Endometrium (tissue), 2 donors: ENCODE data around the gene RPGR.

Experiments used
- FAIRE-seq: peaks from 2 replicates; lab custom pipeline; 2012; peaks lifted over from hg19 to GRCh38; lab: Jason Lieb, UNC
- donor health status: control.
- donor health status: control.

Gene RPGR

DNA sequence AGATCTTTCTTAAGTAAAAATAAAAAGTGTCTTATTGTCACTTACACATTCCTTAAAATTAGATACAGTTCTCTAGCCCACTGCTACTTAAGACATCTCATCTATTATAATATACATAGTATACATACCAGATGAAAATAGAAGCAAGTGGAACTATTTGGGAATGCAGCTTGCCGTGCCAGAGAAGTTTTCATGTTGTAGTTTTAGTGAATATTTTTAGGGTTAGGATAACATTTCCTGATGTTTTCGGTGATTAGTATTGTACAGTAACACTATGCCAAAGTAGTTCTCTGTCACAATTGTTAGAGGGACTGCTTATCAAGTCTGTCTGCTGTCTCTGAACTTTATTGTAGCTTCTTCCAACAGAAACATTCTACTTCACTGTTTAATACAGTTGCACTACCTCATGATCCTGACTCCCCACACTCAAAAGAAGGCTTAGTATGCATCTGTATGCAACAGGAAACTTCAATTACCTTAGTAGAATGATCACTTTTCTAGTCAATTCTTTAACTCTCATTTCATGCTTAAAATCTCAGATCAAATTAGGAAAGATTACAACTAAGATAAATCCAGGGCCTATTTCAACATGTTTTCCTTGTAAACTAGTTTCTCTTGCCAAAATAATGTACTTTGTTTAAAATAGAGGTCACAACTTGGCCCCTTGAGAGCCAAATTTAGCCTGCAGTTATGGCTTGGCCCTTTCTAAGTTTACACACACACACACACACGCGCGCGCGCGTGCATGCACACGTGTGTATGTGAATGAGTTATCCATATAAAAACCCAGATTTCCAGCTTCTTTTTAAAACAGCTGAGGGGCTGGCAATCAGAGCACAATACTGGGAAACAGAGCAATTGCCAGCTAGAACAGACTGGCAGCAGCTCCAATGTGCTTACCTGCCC lies 64.3 kb downstream of the RPGR start:
- no peak for FAIRE-seq

DNA sequence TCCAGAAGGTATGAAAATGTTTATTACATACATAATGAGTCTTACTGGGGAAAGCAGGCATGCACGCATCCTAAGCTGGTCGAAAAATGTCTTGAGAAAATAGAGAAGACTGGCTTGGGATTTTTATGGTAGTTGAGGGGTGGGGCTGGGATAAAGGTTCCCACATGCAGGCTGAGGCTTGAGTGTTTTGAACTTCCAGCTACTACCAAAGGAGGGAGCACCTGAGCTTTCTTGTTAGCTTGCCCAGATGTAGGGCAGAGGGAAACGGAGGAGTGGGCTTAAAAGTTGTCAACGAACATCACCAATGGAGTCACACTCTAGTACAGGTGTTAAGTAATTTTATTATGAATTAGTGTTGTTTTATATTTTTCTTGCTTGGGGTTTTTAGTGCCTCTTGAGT lies 67.1 kb downstream of the RPGR start:
- FAIRE-seq = no peak

DNA sequence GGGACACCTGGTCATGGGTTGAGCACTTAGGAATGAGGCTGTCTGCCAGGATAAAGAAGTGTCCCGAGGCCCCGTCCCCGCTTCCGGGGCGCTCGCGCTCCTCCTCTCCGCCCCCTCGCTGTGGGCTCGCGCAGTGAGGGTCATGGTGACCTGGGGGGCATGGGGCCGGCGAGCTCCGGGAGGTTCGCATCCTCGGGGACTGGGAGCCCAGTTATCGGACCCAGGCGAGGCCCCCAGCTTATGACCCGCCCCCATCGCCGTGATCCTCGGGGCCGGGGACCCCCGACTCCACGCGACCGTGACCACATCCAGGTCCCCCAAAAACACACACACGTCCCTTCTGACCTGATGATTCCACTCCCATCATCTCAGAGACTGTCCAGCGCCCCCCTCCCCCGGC lies 71.3 kb downstream of the RPGR start:
- FAIRE-seq = no peak

DNA sequence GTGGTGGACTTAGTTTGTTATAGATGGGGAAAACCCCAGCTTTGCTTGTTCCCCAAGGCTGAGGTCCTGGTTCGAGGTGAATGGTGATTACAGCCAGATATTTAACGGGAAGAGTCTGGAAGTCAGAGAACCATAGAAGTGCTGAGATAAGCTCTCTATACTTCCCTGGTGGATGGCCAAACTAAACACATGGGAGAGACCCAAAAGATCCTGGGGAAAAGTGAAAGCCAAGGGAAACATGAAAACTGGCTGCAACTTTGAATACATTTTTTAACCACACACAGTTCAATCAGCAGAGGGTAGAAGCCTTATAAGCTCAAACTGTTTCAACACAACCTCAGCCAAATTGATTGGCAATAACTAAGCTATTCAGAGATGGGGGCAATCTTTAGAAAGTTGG lies 77.3 kb downstream of the RPGR start:
- FAIRE-seq = no peak

DNA sequence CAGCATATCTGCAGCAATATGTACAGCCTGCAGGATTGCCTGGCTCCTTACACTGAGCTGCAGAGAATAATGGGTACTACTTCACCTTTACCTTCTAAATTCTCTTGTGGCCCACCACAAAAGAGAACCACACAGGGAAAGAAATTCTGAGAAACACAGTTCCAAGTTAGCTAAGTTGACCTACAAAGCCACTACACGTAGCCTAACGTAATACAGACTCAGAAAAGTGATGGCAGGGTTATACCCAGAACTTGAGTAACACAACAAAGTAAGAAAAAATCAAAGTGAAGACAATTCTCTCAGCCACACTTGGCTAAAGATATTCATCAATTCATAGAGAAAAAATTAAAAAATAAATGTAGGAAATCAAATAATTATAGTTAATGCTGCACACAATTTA lies 80.3 kb downstream of the RPGR start:
- FAIRE-seq = no peak

DNA sequence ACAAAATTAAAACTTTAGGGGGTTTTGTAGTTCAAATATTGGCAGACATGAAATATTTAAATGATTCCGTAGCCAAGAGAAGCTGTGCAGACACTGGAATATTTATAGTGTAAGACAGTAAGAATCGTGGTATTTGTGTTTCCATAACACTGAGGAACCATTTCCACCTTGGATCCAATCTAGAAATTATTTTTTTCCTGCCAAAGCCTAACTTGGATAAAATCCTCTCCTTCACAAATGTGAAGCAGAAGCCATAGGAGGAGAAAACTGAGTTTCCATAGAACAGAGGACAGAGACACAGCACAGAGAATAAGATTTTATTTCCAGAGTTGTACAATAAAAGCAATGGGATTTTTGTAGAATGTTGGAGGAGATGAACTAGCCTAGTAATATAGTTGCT lies 86.8 kb downstream of the RPGR start:
- no peak for FAIRE-seq

DNA sequence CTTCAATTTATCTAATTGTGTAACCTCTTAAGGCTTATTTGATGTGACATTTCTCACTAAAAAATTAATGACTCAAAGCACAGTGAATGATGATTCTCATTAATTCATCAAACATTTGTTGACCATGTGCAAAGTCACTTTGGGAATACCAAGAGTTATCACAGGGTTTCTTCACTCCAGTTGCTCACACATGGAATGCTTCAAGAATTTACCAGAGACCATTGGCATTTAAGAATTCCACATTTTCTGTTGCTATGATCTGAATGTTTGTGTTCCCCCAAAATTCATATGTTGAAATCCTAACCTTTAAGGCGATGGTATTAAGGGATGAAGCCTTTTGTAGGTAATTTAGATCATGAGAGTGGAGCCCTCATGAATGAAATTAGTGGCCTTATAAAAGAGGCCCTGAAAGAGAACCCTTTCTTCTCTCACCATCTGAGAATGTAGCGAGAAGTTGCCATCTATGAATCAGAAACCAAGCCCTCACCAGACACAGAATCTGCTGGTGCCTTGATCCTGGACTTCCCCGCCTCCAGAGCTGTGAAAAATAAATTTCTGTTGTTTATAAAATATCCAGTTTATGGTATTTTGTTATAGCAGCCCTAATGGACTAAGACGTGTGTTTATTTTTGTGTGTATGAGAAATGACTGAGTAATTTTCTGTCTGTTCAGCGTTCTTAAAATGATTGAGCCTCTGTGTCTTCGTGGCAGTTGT lies 90.3 kb downstream of the RPGR start:
- FAIRE-seq = no peak

DNA sequence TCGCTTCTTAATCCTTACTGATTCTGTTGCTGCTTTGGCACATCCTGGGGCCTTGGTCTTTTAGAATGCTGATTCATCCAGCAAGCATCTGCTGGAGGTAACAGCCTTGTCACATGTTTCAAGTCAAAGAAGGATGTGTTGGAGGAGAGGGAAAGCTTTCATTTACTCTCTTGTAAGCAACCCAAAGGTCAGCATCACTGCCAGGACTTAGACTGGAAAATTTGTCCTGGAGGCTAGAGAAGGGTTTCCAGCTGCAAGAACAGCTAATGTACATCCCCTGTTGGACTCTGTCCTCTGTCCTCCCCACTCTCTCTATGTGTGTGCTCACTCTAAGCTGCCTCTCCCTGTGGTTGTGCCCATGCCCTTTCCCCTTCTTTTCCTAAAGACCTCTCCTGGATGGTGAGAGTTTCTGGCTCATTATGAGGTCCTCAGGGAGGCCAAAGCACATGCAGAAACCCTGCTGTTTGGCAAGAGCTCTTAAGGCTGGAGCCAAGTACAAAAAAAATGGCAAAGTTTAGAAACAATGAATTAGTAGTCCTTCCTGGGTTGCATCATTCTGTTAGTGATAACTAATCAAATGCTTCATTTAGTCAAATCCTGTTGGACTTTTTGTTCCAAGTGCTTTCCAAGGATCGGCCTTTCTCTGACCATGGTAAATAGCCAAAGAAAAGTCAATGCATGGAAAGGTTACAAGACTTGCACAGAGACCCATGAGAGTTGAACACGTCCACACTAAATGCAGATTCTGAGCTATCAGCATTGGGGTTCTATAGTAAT lies 93.2 kb downstream of the RPGR start:
- no peak for FAIRE-seq

DNA sequence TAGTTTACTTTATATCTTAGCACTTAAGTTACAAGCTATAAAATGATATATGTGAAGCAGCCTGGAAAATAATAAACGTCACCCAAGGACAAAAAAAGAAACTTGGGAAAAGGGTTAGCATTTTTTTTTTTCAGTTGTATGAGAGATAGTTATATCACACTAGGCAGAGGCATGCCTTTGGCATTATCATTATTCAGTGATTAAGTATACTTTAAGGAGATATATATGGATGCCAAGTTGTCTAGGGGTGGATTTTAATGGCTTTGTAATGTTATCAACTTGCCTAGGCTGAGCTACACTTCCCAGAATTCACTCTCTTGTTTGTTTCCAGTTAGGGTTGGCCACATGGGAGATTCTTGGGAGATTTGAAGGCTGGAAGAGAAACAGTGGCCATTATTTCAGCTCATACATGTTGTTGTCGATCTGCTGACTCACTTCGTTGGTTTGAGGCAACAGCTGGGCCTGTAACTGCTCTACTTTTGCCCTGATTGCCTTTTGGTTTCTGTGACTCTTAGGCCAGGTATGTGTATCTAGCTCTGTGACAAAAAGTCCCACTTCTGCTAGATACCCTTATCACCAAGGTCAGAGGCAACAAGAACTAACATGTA lies 95.1 kb downstream of the RPGR start:
- no peak for FAIRE-seq

DNA sequence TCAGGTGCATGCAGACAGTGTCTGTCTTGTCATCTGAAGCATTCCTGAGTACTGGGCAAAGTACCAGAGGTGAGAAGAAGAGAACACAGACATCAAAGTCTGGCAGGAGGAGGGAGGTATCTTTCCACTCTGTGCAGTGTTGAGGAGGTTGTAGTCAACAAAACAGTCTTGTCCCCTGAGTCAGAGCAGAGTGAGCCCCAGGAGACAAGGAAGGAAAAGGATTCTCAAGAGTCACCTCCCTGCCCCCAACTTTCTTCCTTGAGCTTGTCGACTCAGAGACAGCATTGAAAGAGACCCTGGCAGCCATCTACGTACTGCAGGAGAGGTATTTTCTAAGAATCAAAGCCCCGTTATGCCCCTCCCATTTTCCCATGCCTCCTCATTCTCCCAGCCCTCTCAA lies 102.2 kb downstream of the RPGR start:
- FAIRE-seq = no peak

DNA sequence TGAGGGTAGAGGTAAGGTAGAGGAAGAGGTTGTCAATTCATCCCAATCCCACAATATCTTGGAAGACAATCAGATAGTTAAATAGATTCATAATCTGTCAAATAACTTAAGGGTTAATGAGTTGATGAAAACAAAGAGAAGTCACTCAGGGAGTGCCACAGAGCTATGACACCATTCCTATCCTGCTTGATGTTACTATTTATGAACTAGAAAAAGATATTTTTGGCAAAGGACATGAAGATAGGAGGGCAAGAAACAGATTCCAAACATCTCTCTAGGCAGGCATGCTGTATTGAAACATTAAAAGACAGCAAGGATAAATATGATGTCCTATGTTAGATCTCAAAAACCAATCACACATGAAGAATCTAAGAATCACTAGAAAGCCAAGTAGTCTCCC lies 103.1 kb downstream of the RPGR start:
- FAIRE-seq = no peak

DNA sequence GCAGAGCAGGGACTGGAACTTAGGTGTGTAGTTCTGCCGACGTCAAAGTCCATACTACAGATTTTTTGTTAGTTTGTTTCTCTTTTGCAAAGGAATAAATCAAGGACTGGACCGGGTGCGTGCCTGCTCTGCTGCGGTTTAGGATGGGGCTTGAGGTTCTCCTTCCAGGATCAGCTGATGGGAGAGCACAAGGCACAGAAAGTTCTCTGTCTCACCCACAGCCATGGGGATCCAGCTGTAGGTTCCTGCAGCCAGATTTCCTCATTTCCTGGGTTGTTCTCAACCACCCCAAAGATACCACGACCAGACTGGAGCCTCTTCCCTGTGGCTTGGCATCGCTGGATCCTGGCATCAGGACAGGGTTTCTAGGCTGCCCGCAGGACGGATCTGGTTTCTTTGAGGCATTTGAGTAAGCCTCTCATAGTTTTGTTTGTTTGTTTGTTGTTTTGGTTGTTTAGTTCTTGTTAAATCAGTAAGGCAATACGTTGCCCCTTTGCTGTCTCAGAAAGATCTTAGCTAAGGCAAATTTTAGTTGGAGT lies 105.8 kb downstream of the RPGR start:
- no peak for FAIRE-seq

DNA sequence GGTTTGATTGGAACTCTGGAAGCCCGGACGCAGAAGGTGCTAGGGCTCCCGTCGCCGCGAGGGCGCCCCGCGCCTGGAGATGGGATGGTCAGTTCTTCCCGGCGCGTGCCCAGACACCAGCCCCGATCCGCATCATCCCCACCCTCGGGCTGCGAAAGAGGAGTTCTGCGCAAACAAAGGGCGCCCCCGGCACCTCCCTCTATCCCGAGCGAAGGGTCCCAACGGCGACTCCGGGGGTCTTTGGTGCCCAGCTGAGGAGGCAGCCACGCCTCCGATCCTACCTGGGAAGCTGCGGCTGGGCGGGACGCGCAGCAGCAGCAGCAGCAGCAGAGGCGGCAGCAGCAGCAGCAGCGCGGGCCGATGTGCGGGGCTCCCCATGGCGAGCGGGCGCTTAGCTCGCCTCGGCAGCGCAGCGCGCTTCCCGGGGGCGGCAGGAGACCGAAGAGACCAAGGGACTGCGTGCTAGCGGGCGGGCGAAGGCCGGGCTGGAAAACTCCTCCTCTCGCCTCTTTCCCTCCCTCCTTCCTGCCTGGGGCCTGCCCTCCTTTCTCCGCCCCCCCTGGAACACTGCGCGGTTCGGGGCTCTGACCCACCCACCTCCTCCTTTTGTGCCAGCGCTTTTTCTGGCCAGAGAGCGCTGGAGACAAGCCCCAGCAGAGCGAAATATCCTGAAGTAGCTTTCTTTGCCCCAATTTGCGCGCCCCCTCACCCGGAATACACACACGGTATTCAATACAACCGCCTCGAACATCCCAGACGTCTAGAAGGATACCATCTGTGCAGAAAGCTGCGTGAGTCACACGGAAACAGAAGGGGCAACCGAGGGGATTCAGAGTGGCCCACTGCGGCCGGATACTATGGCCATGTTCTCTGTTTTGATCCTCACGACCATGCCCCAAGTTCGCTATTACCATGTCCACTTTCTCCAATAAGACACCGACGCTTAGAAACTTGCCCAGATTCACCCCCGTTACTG lies 106.6 kb downstream of the RPGR start, which contains the start of gene SRPX:
TSS of gene SRPX (minus strand) at position 457 of the 976 bp plus-strand sequence. CDS start at position 378, 79 bp downstream.
- FAIRE-seq = no peak

DNA sequence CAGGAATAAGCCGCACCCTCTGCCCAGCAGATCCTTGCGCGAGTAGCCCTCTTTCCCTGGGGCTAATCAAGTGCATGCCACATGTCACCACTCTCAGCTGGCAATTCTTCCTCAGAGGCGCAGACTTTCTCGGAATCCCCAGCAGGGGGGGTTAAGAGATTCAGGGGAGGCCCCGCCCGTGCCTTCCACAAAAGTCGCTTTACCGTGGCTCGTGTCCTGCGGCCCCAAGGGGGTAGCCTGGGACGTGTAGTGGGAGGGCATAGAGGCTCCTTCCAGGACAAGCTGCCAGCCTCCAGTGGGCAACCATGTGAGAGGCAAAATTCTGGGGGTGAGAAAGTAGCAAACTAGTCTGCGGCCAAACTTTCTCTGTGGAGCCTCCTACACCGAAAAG lies 107.3 kb downstream of the RPGR start:
- FAIRE-seq = no peak
